ENCODE data around the gene AZIN2. TPM values are rescaled to one million over a fixed set of nuclear protein-coding genes. Genes with fewer than 3 reads are reported as not detected.

The AZIN2 gene
- total RNA-seq, 1 experiment from 2014 or later: 3.6 TPM

DNA sequence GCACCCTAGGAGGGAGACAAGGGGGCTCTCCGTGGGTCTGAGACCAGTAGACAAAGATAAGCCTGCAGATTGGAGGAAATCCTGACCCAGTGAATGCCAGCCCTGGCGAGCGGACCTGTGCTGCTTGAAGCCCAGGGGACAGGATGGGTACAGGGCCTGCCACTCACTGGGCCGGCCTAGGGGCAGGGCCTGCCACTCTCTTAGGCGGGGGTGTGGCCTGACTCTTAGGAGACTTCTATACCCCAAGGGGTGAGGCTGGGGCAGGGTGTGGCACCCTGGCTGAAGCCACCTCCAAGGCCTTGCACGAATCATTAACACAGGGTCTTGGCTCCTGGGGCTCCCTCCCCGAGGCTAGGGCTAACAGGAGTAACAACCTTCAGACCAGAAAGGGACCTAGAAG lies 70.2 kb downstream of the AZIN2 start:
- Mint-ChIP-seq H3K36me3 (ENCODE audit: insufficient read depth, unreplicated experiment) (peaks cover 8% of the 10 kb centered on the region), H3K27ac (ENCODE audit: unreplicated experiment) (no peak overlapping the region)
- intact Hi-C loops (cut with micrococcal nuclease; ENCODE audit: unreplicated experiment): no loop called here

DNA sequence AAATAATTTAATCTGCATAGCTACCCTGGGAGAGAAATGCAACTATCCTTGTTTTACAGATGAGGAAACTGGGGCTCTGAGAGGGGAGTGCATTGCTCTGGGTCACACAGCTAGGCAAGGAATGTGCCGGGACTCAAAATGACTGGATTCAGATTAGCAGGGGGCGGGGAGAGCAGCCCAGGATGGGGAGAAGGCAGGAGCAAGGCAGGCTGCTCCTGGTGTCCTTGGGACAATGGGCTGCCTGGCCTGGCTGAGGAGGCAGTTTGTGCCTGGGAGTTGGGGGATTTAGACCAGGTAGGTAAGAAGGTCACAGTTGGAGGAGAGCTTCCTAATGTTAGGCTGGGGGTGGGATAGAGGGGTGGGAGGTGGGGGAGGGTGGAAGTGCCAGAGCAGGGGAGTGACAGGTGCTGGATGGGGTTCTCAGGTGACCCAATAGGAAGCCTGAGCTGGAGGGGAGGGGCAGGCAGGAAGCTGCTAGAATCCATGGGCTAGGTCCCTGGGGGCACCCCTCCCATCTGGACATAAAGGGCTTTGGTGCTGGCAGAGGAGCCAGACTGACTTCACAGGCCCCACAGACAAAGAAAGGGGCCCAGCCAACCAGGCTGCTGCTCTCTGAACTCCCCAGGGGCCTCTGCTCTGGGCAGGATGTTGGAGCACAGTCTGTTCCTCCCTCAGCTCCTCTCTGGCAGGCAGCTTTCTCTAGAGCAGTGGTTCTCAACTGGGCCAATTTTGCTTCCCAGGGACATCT lies 71.9 kb downstream of the AZIN2 start:
- TF ChIP-seq, protein P1, sequence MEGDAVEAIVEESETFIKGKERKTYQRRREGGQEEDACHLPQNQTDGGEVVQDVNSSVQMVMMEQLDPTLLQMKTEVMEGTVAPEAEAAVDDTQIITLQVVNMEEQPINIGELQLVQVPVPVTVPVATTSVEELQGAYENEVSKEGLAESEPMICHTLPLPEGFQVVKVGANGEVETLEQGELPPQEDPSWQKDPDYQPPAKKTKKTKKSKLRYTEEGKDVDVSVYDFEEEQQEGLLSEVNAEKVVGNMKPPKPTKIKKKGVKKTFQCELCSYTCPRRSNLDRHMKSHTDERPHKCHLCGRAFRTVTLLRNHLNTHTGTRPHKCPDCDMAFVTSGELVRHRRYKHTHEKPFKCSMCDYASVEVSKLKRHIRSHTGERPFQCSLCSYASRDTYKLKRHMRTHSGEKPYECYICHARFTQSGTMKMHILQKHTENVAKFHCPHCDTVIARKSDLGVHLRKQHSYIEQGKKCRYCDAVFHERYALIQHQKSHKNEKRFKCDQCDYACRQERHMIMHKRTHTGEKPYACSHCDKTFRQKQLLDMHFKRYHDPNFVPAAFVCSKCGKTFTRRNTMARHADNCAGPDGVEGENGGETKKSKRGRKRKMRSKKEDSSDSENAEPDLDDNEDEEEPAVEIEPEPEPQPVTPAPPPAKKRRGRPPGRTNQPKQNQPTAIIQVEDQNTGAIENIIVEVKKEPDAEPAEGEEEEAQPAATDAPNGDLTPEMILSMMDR (IDR thresholded peaks at IDR 0.05; ENCODE audit: unreplicated experiment): no peak
- intact Hi-C loops (cut with micrococcal nuclease; ENCODE audit: unreplicated experiment): no loop called here
- Mint-ChIP-seq H3K27me3 (ENCODE audit: unreplicated experiment) (no peaks in the 10 kb centered on the region), H3K4me1 (ENCODE audit: low read depth, unreplicated experiment) (peaks cover 41% of the 10 kb centered on the region), H3K9me3 (ENCODE audit: low read depth, unreplicated experiment) (no peaks in the 10 kb centered on the region), H3K27ac (ENCODE audit: unreplicated experiment) (no peak overlapping the region), H3K4me3 (ENCODE audit: low read depth, unreplicated experiment) (no peak overlapping the region), H3K36me3 (ENCODE audit: insufficient read depth, unreplicated experiment) (peaks cover 8% of the 10 kb centered on the region)
- BruUV-seq (replicated peaks): no TSS peak
- CTCF ChIA-PET: interaction anchor here (1.2 kb wide), 1 partner anchor 43 kb away, joined by 3 read pairs; no protein-coding TSS in a partner anchor
- no peak for DNase-seq

More for the DNA sequence above, 70.2 kb downstream of the AZIN2 start:
- TF ChIP-seq, protein P1 (IDR thresholded peaks at IDR 0.05; ENCODE audit: unreplicated experiment): no peak
- H3K4me1 Mint-ChIP-seq (ENCODE audit: low read depth, unreplicated experiment): peaks cover 37% of the 10 kb centered on the region
- no TSS peak for BruUV-seq (replicated peaks)
- no peaks in the 10 kb centered on the region for H3K27me3 Mint-ChIP-seq (ENCODE audit: unreplicated experiment)
- H3K9me3 Mint-ChIP-seq (ENCODE audit: low read depth, unreplicated experiment): no peaks in the 10 kb centered on the region
- CTCF ChIA-PET: no interaction called here
- no peak overlapping the region for H3K4me3 Mint-ChIP-seq (ENCODE audit: low read depth, unreplicated experiment)
- no peak for DNase-seq

DNA sequence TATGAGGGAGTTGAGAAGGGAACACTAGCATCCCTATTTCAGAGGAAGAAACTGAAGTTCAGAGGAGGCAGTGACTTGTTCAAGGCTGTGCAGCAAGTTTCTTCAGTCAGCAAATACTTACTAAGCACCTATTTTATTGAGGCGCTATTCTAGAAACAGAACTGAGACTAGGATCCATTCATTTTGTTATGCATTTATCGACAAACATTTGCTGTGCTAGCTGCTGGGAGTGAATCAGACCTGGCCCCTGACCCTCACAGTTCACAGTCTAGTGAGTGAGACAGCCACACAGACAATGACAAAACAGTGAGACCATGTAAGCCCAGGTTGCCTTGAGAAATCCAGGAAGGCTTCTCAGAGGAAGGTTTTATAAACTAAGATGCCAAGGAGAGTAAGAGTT lies 72.7 kb downstream of the AZIN2 start:
- H3K4me1 Mint-ChIP-seq (ENCODE audit: low read depth, unreplicated experiment): peaks cover 41% of the 10 kb centered on the region
- CTCF ChIA-PET: no interaction called here
- H3K27ac Mint-ChIP-seq (ENCODE audit: unreplicated experiment): no peak overlapping the region
- H3K27me3 Mint-ChIP-seq (ENCODE audit: unreplicated experiment): no peaks in the 10 kb centered on the region
- BruUV-seq (replicated peaks): no TSS peak
- TF ChIP-seq, protein P1 (IDR thresholded peaks at IDR 0.05; ENCODE audit: unreplicated experiment): no peak
- DNase-seq: no peak
- intact Hi-C loops (cut with micrococcal nuclease; ENCODE audit: unreplicated experiment): no loop called here
- H3K36me3 Mint-ChIP-seq (ENCODE audit: insufficient read depth, unreplicated experiment): peaks cover 8% of the 10 kb centered on the region
- no peak overlapping the region for H3K4me3 Mint-ChIP-seq (ENCODE audit: low read depth, unreplicated experiment)
- H3K9me3 Mint-ChIP-seq (ENCODE audit: low read depth, unreplicated experiment): no peaks in the 10 kb centered on the region

DNA sequence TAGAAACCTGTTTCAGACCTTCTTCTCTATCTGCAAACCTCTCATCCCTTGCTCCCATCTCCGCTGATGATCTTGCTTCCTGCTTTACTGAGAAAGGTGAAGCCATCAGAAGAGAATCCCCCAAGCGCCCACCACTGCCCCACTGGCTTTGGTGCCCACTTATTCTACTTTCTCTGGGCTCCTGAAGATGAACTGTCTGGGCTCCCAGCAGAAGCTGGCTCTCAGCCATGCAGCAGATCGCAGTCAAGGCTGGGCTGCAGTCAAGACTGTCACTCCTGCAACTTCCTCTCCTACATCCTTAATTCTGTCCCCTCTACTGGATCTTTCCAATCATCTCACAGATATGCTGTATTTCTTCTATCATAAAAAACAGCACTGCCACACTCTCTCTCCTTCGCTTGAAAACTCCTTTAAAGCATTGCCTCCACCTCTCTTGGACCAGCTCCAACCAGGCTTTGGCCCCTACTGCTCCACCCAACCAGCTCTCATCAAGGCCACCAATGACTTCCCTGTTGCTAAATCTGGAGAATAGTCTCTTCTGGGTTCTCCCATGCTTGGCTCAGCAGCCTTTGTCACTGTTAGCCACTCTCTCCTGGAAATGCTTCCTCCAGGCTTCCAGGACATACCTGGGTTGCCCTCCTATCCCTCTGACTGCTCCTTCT lies 75.1 kb downstream of the AZIN2 start:
- intact Hi-C loops (cut with micrococcal nuclease; ENCODE audit: unreplicated experiment): no loop called here
- no TSS peak for BruUV-seq (replicated peaks)
- H3K4me3 Mint-ChIP-seq (ENCODE audit: low read depth, unreplicated experiment): no peak overlapping the region
- H3K27ac Mint-ChIP-seq (ENCODE audit: unreplicated experiment): no peak overlapping the region
- CTCF ChIA-PET: no interaction called here
- TF ChIP-seq, protein P1 (IDR thresholded peaks at IDR 0.05; ENCODE audit: unreplicated experiment): no peak
- H3K4me1 Mint-ChIP-seq (ENCODE audit: low read depth, unreplicated experiment): peaks cover 25% of the 10 kb centered on the region
- no peak for DNase-seq
- no peaks in the 10 kb centered on the region for H3K9me3 Mint-ChIP-seq (ENCODE audit: low read depth, unreplicated experiment)
- no peaks in the 10 kb centered on the region for H3K36me3 Mint-ChIP-seq (ENCODE audit: insufficient read depth, unreplicated experiment)
- no peaks in the 10 kb centered on the region for H3K27me3 Mint-ChIP-seq (ENCODE audit: unreplicated experiment)
